ENCODE results near the gene NEDD4L. TPM values are rescaled to one million over a fixed set of nuclear protein-coding genes. Genes with fewer than 3 reads are reported as not detected.

NEDD4L gene
- total and polyA plus RNA-seq, 7 donors, result 52.0 to 104 (median 57.4) TPM

- TF ChIP-seq POLR2AphosphoS5 (IDR thresholded peaks at IDR 0.05) (no peak), EP300 (IDR thresholded peaks at IDR 0.05) (no peak), CTCF (IDR thresholded peaks at IDR 0.05) (no peak)
- Histone ChIP-seq H3K27me3 (no peaks in the 10 kb centered on the region), H3K27ac (no peak overlapping the region), H3K4me3 (no peak overlapping the region), H3K36me3 (no peaks in the 10 kb centered on the region), H3K4me1 (peaks cover 0 to 10% (median 0%) of the 10 kb centered on the region in 4 donors), H3K9me3 (no peaks in the 10 kb centered on the region)
- 83 to 92% methylated on average over 1 of the region's 1 CpG for WGBS, 2 donors
- no peak for DNase-seq
- intact Hi-C loops (cut with DNase I), result no loop called here
Measured at GRCh38 chr18:58158008-58158407, 114.0 kb downstream of the NEDD4L start.

- WGBS, 2 donors, result 92 to 94% methylated on average over 5 of the region's 5 CpGs
- intact Hi-C loops (cut with DNase I), result no loop called here
- Histone ChIP-seq H3K27me3 (no peaks in the 10 kb centered on the region), H3K4me1 (peaks cover 0 to 10% (median 0%) of the 10 kb centered on the region in 4 donors), H3K9me3 (no peaks in the 10 kb centered on the region), H3K36me3 (no peaks in the 10 kb centered on the region), H3K27ac (no peak overlapping the region), H3K4me3 (no peak overlapping the region)
- no peak for DNase-seq
- TF ChIP-seq CTCF (IDR thresholded peaks at IDR 0.05) (no peak), POLR2AphosphoS5 (IDR thresholded peaks at IDR 0.05) (no peak), POLR2A (IDR thresholded peaks at IDR 0.05) (no peak), EP300 (IDR thresholded peaks at IDR 0.05) (no peak)
Measured at GRCh38 chr18:58158459-58158858, 114.4 kb downstream of the NEDD4L start.

GRCh38 chr18:58161659-58162058 is 117.6 kb downstream of the NEDD4L start:
- no peaks in the 10 kb centered on the region for H3K27me3 ChIP-seq
- WGBS, 2 donors, result 43 to 73% methylated on average over 3 of the region's 3 CpGs
- H3K4me3 ChIP-seq, result no peak overlapping the region
- H3K27ac ChIP-seq, result no peak overlapping the region
- H3K4me1 ChIP-seq, result peaks cover 0 to 10% (median 0%) of the 10 kb centered on the region in 4 donors
- no peak for TF ChIP-seq EP300 (IDR thresholded peaks at IDR 0.05)
- no peak for TF ChIP-seq CTCF (IDR thresholded peaks at IDR 0.05)
- no peak for TF ChIP-seq POLR2AphosphoS5 (IDR thresholded peaks at IDR 0.05)
- TF ChIP-seq POLR2A (IDR thresholded peaks at IDR 0.05), result no peak
- no peaks in the 10 kb centered on the region for H3K9me3 ChIP-seq
- no peak for DNase-seq
- H3K36me3 ChIP-seq, result peaks cover 0 to 4% (median 0%) of the 10 kb centered on the region in 4 donors
- intact Hi-C loops (cut with DNase I), result no loop called here

- no peaks in the 10 kb centered on the region for H3K9me3 ChIP-seq
- H3K4me1 ChIP-seq, result peaks cover 0 to 10% (median 0%) of the 10 kb centered on the region in 4 donors
- no peak for TF ChIP-seq CTCF (IDR thresholded peaks at IDR 0.05)
- no peak for TF ChIP-seq POLR2AphosphoS5 (IDR thresholded peaks at IDR 0.05)
- TF ChIP-seq EP300 (IDR thresholded peaks at IDR 0.05), result no peak
- no peak for TF ChIP-seq POLR2A (IDR thresholded peaks at IDR 0.05)
- H3K36me3 ChIP-seq, result peaks cover 0 to 4% (median 0%) of the 10 kb centered on the region in 4 donors
- H3K27ac ChIP-seq, result no peak overlapping the region
- 90 to 92% methylated on average over 6 of the region's 6 CpGs for WGBS, 2 donors
- no peaks in the 10 kb centered on the region for H3K27me3 ChIP-seq
- intact Hi-C loops (cut with DNase I), result no loop called here
- no peak overlapping the region for H3K4me3 ChIP-seq
- DNase-seq, result no peak
Measured at GRCh38 chr18:58162127-58162526, 118.1 kb downstream of the NEDD4L start.

GRCh38 chr18:58163004-58163590 is 119.1 kb downstream of the NEDD4L start:
- 95 to 97% methylated on average over 6 of the region's 6 CpGs for WGBS, 2 donors
- peaks cover 0 to 10% (median 0%) of the 10 kb centered on the region in 4 donors for H3K4me1 ChIP-seq
- H3K4me3 ChIP-seq, result no peak overlapping the region
- no peak for DNase-seq
- no peaks in the 10 kb centered on the region for H3K27me3 ChIP-seq
- peaks cover 0 to 4% (median 0%) of the 10 kb centered on the region in 4 donors for H3K36me3 ChIP-seq
- no peak overlapping the region for H3K27ac ChIP-seq
- intact Hi-C loops (cut with DNase I), result no loop called here
- TF ChIP-seq POLR2A (IDR thresholded peaks at IDR 0.05), result no peak
- no peak for TF ChIP-seq POLR2AphosphoS5 (IDR thresholded peaks at IDR 0.05)
- no peak for TF ChIP-seq EP300 (IDR thresholded peaks at IDR 0.05)
- TF ChIP-seq CTCF (IDR thresholded peaks at IDR 0.05), result no peak
- no peaks in the 10 kb centered on the region for H3K9me3 ChIP-seq

Data from sigmoid colon (tissue), 7 donors.